ACHN (cell line): ENCODE results near the gene SLC35F5.
"Not testable (repeated sequence)": the region's sequence is repeated elsewhere in the genome, so short reads cannot be mapped to it uniquely, and the experiment has no call there.

Experiments used
- DNase-seq: peaks from one replicate; pipeline ENCODE4 v3.0.0-alpha.2; 2015
- in situ Hi-C: cut with HindIII; loops from 2 replicates; pipeline ENCODE4 v1.10.0; 2017; ENCODE audit warnings: low sequenced_read_pairs, low pct_ligation_motif_present, low pct_unique_long_range_greater_than_20kb

Gene SLC35F5

GRCh38 chr2:113704300-113704993 is 52.0 kb downstream of the SLC35F5 start:
- in situ Hi-C loops, DNase-seq: not testable (repeated sequence)

- in situ Hi-C loops, result no loop called here
- DNase-seq, result no peak
These were observed 52.8 kb downstream of the SLC35F5 start for GRCh38 chr2:113703386-113704299.

- in situ Hi-C loops, result no loop called here
- no peak for DNase-seq
These were observed 56.1 kb downstream of the SLC35F5 start for GRCh38 chr2:113700186-113700841.

GRCh38 chr2:113698892-113699447 is 57.5 kb downstream of the SLC35F5 start:
- in situ Hi-C loops, result no loop called here
- no peak for DNase-seq

- in situ Hi-C loops, DNase-seq: not testable (repeated sequence)
These were observed 58.2 kb downstream of the SLC35F5 start for GRCh38 chr2:113698251-113698650.

- no peak for DNase-seq
- in situ Hi-C loops, result no loop called here
These were observed 58.9 kb downstream of the SLC35F5 start for GRCh38 chr2:113697516-113697915.

- in situ Hi-C loops, result no loop called here
- DNase-seq, result no peak
These were observed 62.0 kb downstream of the SLC35F5 start for GRCh38 chr2:113694438-113694837.

- in situ Hi-C loops, result no loop called here
- DNase-seq, result no peak
These were observed 63.6 kb downstream of the SLC35F5 start for GRCh38 chr2:113692698-113693428.

GRCh38 chr2:113690871-113691270 is 65.6 kb downstream of the SLC35F5 start:
- DNase-seq, in situ Hi-C loops: not testable (repeated sequence)

GRCh38 chr2:113686537-113686936 is 69.9 kb downstream of the SLC35F5 start:
- no peak for DNase-seq
- in situ Hi-C loops, result no loop called here

- no peak for DNase-seq
- in situ Hi-C loops, result no loop called here
These were observed 71.0 kb downstream of the SLC35F5 start for GRCh38 chr2:113685471-113685870.

- no peak for DNase-seq
- in situ Hi-C loops, result no loop called here
These were observed 77.0 kb downstream of the SLC35F5 start for GRCh38 chr2:113679457-113679856.

GRCh38 chr2:113677330-113677729 is 79.1 kb downstream of the SLC35F5 start:
- DNase-seq, result no peak
- in situ Hi-C loops, result no loop called here

GRCh38 chr2:113676623-113677266 is 79.7 kb downstream of the SLC35F5 start:
- in situ Hi-C loops, result no loop called here
- DNase-seq, result no peak

GRCh38 chr2:113675875-113676274 is 80.6 kb downstream of the SLC35F5 start:
- in situ Hi-C loops, result no loop called here
- DNase-seq, result no peak

GRCh38 chr2:113672326-113672932 is 84.0 kb downstream of the SLC35F5 start:
- DNase-seq, result no peak
- in situ Hi-C loops, result no loop called here

- DNase-seq, in situ Hi-C loops: not testable (repeated sequence)
These were observed 87.4 kb downstream of the SLC35F5 start for GRCh38 chr2:113669013-113669412.
